SW 1271 (cell line): ENCODE data around the gene STYXL1.
"Not testable (repeated sequence)": the region's sequence is repeated elsewhere in the genome, so short reads cannot be mapped to it uniquely, and the experiment has no call there.

Experiments
- DNase-seq, 2 experiments: peaks; one replicate each; lab custom pipeline; 2025; lab: John Stamatoyannopoulos, UW

Gene STYXL1

GRCh38 chr7:76037310-76037709, 10.5 kb downstream of the STYXL1 start:
- peak in 1 of 2 experiments; percentile 7 for DNase-seq

DNA sequence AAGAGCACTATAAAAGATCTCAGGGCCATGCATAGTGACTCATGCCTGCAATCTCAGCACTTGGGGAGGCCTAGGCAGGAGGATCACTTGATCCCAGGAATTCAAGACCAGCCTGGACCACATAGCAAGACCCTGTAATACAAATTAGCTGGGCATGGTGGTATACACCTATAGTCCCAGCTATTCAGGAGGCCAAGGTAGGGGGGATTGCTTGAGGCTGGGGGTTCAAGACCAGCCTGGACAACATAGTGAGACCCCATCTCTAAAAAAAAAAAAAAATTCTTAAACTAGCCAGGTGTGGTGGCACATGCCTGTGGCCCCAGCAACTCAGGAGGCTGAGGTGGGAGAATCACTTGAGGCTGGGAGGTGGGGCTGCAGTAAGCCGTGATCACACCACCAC, 15.8 kb downstream of the STYXL1 start:
- no peak for DNase-seq

DNA sequence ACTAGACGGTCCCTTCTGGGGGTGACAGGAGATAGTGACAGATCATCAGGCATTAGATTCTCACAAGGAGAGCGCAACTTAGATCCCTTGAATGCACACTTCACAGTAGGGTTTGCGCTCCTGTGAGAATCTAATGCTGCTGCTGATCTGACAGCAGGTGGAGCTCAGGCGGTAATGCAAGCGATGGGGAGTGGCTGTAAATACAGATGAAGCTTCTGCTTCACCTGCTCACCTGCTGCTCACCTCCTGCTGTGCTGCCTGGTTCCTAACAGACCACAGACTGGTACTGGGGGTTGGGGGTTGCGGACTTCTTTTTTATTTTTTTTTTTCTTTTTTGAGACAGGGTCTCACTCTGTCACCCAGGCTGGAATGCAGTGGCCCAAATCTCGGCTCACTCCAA, 18.1 kb downstream of the STYXL1 start:
- not testable (repeated sequence) for DNase-seq

GRCh38 chr7:76023002-76023401, 24.8 kb downstream of the STYXL1 start:
- no peak for DNase-seq

DNA sequence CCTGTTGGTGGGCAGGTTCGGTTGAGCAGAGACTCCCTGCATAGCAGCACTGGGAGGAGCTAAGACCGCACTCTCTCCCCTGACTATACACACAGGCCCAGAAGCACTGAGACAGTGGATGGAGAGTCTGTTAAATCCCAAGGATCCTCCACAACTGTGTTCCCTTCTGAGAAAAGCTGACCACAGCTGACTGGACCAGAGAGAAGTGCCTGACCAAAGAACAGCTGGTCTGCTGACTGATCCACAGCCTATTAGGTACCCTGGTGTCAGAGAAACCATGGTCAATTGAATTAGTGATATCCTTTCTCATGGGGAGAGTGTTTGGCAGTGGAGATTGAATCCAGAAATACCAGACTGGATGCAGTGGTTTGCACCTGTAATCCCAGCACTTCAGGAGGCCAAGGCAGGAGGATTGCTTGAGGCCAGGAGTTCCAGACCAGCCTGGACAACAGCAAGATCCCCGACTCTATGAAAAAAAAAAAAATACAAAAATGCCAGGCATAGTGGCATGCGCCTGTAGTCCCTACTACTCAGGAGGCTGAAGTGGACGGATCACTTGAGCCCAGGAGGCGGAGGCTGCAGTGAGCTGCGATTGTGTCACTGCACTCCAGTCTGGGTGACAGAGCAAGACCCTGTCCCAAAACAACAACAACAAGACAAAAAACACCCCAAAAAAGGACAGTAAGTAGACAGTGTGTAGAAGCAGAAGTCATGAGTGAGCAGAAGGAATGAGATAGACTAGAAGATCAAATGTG, 25.6 kb downstream of the STYXL1 start:
- DNase-seq, result no peak

- DNase-seq, result peak in 1 of 2 experiments; percentile 32
Observed at GRCh38 chr7:76020031-76020714, 27.6 kb downstream of the STYXL1 start.

GRCh38 chr7:76018520-76018919, 29.3 kb downstream of the STYXL1 start:
- not testable (repeated sequence) for DNase-seq

DNA sequence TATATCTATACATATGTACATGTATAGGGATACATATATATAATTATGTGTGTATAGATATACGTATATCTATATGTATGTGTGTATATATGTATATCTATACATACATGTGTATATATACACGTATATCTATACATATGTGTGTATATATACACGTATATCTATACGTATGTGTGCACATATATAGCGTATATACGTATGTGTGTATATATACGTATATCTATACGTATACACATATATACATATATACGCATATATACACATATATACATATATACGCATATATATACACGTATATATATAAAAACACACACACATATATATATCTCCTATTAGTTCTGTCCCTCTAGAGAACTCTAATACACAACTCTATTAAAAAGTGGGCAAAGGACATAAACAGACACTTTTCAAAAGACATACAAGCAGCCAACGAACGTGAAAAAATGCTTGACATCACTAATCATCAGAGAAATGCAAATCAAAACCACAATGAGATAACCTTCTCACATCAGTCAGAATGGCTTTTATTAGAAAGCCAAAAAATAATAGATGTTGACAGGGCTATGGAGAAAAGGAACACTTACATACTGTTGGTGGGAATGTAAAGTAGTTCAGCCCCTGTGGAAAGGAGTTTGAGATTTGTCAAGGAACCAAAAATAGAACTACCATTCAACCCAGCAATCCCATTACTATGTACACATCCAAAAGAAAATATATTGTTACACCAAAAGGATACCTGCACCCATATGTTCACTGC, 31.4 kb downstream of the STYXL1 start:
- DNase-seq, result no peak

GRCh38 chr7:76011442-76011861, 36.3 kb downstream of the STYXL1 start:
- no peak for DNase-seq

DNA sequence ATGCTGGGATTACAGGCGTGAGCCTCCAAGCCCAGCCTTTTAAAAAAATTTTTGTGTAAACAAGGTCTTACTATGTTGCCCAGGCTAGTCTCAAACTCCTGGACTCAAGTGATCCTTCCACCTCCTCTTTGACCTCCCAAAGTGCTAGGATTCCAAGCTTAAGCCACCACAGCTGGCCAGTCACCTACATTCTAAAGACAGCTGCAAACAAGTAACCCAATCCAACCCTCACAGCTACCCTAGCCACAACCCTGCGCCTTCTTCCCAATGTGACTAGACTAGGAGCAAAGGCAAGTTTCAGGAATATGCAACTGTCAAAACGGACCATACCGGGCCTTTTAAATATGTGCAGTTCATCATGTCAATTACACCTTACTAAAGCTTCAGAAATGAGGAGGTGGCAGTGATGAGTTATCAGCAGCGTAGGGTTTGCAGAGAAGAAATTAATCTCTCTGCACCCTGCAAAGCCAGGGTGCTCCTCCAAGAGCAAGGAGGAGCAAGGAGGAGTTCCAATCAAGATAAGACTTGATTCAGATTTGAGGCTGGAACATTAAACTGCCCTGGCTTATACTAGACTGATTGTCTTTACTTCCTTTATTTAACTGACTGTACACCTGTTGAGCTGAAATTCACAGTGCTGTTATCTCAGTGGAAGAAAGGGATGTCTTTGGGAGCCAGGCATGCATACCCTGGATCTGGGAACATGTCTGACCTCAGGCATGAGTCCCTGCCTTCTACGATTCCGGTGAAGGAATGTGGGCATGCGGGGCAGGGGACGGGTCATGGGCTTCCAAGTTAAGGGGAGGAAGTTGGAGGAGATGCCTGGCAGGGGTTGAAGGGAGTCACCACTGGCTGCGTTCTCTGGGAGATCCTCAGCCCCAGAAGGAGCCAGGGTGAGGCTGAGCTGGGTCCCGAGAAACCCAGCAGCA, 37.9 kb downstream of the STYXL1 start:
- DNase-seq, result no peak

DNA sequence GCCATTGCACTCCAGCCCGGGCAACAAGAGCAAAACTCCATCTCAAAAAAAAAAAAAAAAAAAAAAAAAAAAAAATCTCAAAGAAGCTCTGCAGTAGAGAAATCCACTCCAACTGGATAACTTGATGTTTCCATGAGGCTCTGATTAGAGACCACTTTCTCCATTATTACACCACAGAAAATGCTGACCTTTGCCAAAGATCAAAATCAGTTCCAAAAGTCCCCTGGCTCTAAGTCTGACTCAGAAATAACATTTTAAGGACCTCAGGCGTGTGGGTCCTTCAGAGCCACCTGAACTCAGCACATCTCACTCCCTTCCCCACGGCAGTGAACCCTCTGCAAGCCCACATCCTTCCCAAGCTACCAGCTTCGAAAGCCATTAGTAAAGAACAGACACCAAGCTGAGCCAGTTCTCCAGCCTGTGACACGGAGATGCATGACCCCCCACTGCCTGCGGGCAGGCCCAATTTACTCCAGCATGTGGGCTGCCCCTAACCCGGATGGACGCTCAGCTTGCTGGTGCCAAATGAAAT, 39.6 kb downstream of the STYXL1 start:
- no peak for DNase-seq

DNA sequence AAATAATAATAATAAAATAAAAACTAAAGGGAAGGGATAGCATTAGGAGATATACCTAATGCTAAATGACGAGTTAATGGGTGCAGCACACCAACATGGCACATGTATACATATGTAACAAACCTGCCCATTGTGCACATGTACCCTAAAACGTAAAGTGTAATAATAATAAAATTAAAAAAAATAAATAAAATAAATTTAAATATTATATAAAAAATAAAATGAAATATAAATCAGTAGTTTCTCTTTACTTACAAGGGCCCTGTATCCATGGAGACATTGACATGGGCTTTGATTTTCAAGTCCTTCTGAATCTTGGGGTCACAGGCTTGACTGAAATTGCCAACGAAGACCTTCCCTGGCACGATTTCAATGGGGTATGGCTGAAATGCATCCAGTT, 42.8 kb downstream of the STYXL1 start:
- not testable (repeated sequence) for DNase-seq

DNA sequence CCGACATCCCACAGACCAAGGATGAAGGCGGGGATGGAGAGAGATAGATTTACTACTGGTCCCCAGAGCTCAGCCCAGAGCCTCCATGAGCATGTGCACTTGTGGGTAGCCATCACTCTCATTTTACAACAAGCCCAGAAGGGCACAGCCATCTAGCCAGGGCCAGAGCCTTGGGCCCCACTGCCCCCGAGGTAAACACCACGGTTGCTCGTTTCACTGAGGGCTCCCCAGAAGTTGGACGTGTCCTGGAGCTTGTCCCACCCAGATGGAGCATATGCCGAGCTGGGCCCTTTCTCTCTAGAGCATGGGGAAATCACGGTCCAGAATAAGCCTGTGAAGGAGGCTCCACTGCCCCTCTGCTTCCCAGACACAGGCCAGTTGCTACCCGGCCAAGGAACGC, 44.4 kb downstream of the STYXL1 start:
- no peak for DNase-seq

- DNase-seq, result no peak
Observed at GRCh38 chr7:76002822-76003221, 45.0 kb downstream of the STYXL1 start.

DNA sequence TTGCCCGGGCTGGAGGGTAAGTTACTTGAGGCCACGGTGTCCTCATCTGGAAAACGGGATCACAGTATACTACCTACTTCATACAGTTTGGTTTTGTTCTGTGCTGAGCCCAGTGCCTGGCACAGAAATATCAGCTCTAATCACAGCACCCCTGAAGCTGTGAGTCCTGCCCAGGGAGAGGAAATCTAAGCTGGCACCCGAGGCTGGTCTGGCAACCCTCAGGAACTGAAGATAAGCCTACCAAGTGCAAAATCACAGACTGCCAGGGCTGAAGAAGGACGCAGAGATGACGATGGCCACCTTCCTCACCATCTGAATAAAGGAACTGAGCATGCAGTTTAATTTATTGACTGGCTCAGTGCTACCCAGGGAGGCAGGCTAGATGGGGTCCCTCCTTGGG, 45.7 kb downstream of the STYXL1 start:
- no peak for DNase-seq

- DNase-seq, result no peak
Observed at GRCh38 chr7:76000566-76000965, 47.2 kb downstream of the STYXL1 start.

- DNase-seq, result no peak
Observed at GRCh38 chr7:75998038-75998437, 49.8 kb downstream of the STYXL1 start.

GRCh38 chr7:75996476-75996875, 51.3 kb downstream of the STYXL1 start:
- no peak for DNase-seq

GRCh38 chr7:75995996-75996395, 51.8 kb downstream of the STYXL1 start:
- no peak for DNase-seq

GRCh38 chr7:75995052-75995471, 52.7 kb downstream of the STYXL1 start:
- no peak for DNase-seq

- DNase-seq, result peak; percentile 63 to 85
Observed at GRCh38 chr7:75994388-75995051, 53.3 kb downstream of the STYXL1 start, which contains the start of gene TMEM120A. TSS of gene TMEM120A (minus strand) at chr7:75994595. CDS start at chr7:75994570, 25 bp downstream.
